K562 (cell line): ENCODE data around the gene SEMA6B. TPM values are rescaled to one million over a fixed set of nuclear protein-coding genes. Genes with fewer than 3 reads are reported as not detected.
A peak's percentile ranks its signal among the peaks of the same experiment; 100 is the strongest.

Experiments
- ARID1B ChIP-seq: fragments of 450-650 bp; IDR thresholded peaks from 2 replicates; pipeline ENCODE4 v1.6.1; 2016; ENCODE audit warnings: antibody characterized with exemption, mild to moderate bottlenecking, inconsistent platforms
- CHAMP1 ChIP-seq: fragments of 450-650 bp; IDR thresholded peaks from 2 replicates; pipeline ENCODE4 v1.6.1; 2016; ENCODE audit warnings: mild to moderate bottlenecking
- CUX1 ChIP-seq: fragments of 200-800 bp; sonication (Bioruptor generic); IDR thresholded peaks from 2 replicates; pipeline ENCODE4 v1.6.1; 2016; ENCODE audit warnings: missing genetic modification characterization, missing compliant biosample characterization
- KLF6 ChIP-seq: fragments of 250-450 bp; sonication (Bioruptor Pico); IDR thresholded peaks from 2 replicates; pipeline ENCODE4 v1.4.0; 2020; ENCODE audit warnings: mild to moderate bottlenecking, moderate library complexity, borderline replicate concordance
- PRDM10 ChIP-seq: fragments of 450-650 bp; IDR thresholded peaks from 2 replicates; pipeline ENCODE4 v1.6.1; 2018; ENCODE audit not compliant: partially characterized antibody
- SMARCA5 ChIP-seq: fragments of 450-650 bp; IDR thresholded peaks from 2 replicates; pipeline ENCODE4 v1.6.1; 2016
- TEAD2 ChIP-seq: fragments of 450-650 bp; IDR thresholded peaks from 2 replicates; pipeline ENCODE4 v1.6.1; 2016; ENCODE audit warnings: missing genetic modification characterization, control low read depth, missing compliant biosample characterization
- ZNF274 ChIP-seq: IDR thresholded peaks from 2 replicates; pipeline ENCODE4 v1.6.1; 2011; ENCODE audit warnings: low read depth, mild to moderate bottlenecking, low read length, moderate library complexity, borderline replicate concordance
- ZNF551 ChIP-seq: fragments of 250-450 bp; sonication (Bioruptor Pico); IDR thresholded peaks from 2 replicates; pipeline ENCODE4 v1.5.0; 2021; ENCODE audit warnings: mild to moderate bottlenecking, moderate library complexity
- ZNF785 ChIP-seq: fragments of 250-450 bp; sonication (Bioruptor Pico); IDR thresholded peaks from 2 replicates; pipeline ENCODE4 v1.4.0; 2020; ENCODE audit warnings: mild to moderate bottlenecking
- polyA plus RNA-seq, 8 experiments: library from polyadenylated mRNA; depleted of rRNA in 4 of 8; stranded (reverse) in 5 of 8; unstranded in 3 of 8; fragments of >200 nt; fragmentation: Nextera tagmentation in 2 of 8; fragmentation: Illumina TruSeq in 1 of 8; extraction: Ambion mirVana in 2 of 8; extraction: Trizol in 1 of 8; gene quantifications; 2 replicates each; pipeline versions ENCODE4 v1.2.1 to v1.2.3, GENCODE V29; 2011 to 2014; ENCODE audit warnings: inconsistent platforms in 1 of 8, missing spikeins in 1 of 8
- total RNA-seq, 7 experiments: library from RNA; depleted of rRNA in 6 of 7; stranded (reverse); fragments of >200 nt in 6 of 7; fragmentation: Illumina TruSeq in 2 of 7; extraction: Trizol in 2 of 7; gene quantifications; 2 replicates each; pipeline versions ENCODE4 v1.2.1 to v1.2.3, GENCODE V29; 2011 to 2021; ENCODE audit warnings: low replicate concordance in 1 of 7

The SEMA6B gene
- total and polyA plus RNA-seq, 9 of the 15 experiments (the other 6 are each of a cell fraction or from before 2014, with no cell fraction given), result 0.65 to 4.6 (median 2.5) TPM; not detected in 2

- TF ChIP-seq CUX1 (CRISPR knock-in tag), result no peak
- TF ChIP-seq KLF6 (CRISPR knock-in tag), result no peak
- no peak for TF ChIP-seq CHAMP1
- no peak for TF ChIP-seq PRDM10
- TF ChIP-seq ZNF785, result no peak
- TF ChIP-seq SMARCA5, result peak; percentile 99
- no peak for TF ChIP-seq TEAD2 (tag)
- TF ChIP-seq ZNF551 (CRISPR knock-in tag), result no peak
- TF ChIP-seq ARID1B, result peak; percentile 35; the same call in 1 of the 2 replicates
- TF ChIP-seq ZNF274, result no peak
Measured at GRCh38 chr19:4567584-4568071, 8.1 kb upstream of the SEMA6B start (continued).
